ENCODE measurements around the gene HBG2. TPM values are rescaled to one million over a fixed set of nuclear protein-coding genes. Genes with fewer than 3 reads are reported as not detected.
A peak's percentile ranks its signal among the peaks of the same experiment; 100 is the strongest.

The HBG2 gene
- total RNA-seq, 1 donor from 2014 or later, result not detected

- no peak for DNase-seq (ENCODE audit: extremely low read depth, low read depth, low spot score)
These were observed 22.4 kb downstream of the HBG2 start for GRCh38 chr11:5232176-5232575.

- no peak for DNase-seq (ENCODE audit: extremely low read depth, low read depth, low spot score)
These were observed 23.5 kb downstream of the HBG2 start for GRCh38 chr11:5231111-5231510.

GRCh38 chr11:5230266-5230665 is 24.3 kb downstream of the HBG2 start:
- no peak for DNase-seq (ENCODE audit: extremely low read depth, low read depth, low spot score)

- DNase-seq (ENCODE audit: extremely low read depth, low read depth, low spot score), result no peak
These were observed 24.8 kb downstream of the HBG2 start for GRCh38 chr11:5229796-5230195.

- DNase-seq (ENCODE audit: extremely low read depth, low read depth, low spot score), result no peak
These were observed 25.2 kb downstream of the HBG2 start for GRCh38 chr11:5229356-5229755.

GRCh38 chr11:5228124-5228523 is 26.5 kb downstream of the HBG2 start:
- no peak for DNase-seq (ENCODE audit: extremely low read depth, low read depth, low spot score)

- no peak for DNase-seq (ENCODE audit: extremely low read depth, low read depth, low spot score)
These were observed 26.9 kb downstream of the HBG2 start for GRCh38 chr11:5227681-5228080.

GRCh38 chr11:5226732-5227310 is 27.8 kb downstream of the HBG2 start, which contains the start of gene HBB:
Gene HBB (minus strand): TSS chr11:5227071. CDS start chr11:5227021, 50 bp downstream.
- DNase-seq (ENCODE audit: extremely low read depth, low read depth, low spot score), result no peak

GRCh38 chr11:5225480-5225871 is 29.1 kb downstream of the HBG2 start:
- no peak for DNase-seq (ENCODE audit: extremely low read depth, low read depth, low spot score)

- no peak for DNase-seq (ENCODE audit: extremely low read depth, low read depth, low spot score)
These were observed 29.8 kb downstream of the HBG2 start for GRCh38 chr11:5224538-5225479.

GRCh38 chr11:5223686-5224085 is 30.9 kb downstream of the HBG2 start:
- DNase-seq (ENCODE audit: extremely low read depth, low read depth, low spot score), result no peak

- no peak for DNase-seq (ENCODE audit: extremely low read depth, low read depth, low spot score)
These were observed 31.4 kb downstream of the HBG2 start for GRCh38 chr11:5223146-5223545.

GRCh38 chr11:5210376-5210885 is 44.1 kb downstream of the HBG2 start:
- no peak for DNase-seq (ENCODE audit: extremely low read depth, low read depth, low spot score)

- DNase-seq (ENCODE audit: extremely low read depth, low read depth, low spot score), result peak; percentile 27
These were observed 49.8 kb downstream of the HBG2 start for GRCh38 chr11:5204787-5205186.

- no peak for DNase-seq (ENCODE audit: extremely low read depth, low read depth, low spot score)
These were observed 51.2 kb downstream of the HBG2 start for GRCh38 chr11:5203366-5203765.

Other genes with a start within 250 kb of the HBG2 start
- not detected in 2 replicates for gene OR52J3, start 208.3 kb downstream of the HBG2 start, total RNA-seq
- gene OR52E2, start 195.2 kb downstream of the HBG2 start, total RNA-seq, result not detected in 2 replicates
- gene OR52E1, start 185.2 kb downstream of the HBG2 start, total RNA-seq, result not detected in 2 replicates
- not detected in 2 replicates for gene OR52A5, start 116.4 kb downstream of the HBG2 start, total RNA-seq
- not detected in 2 replicates for gene OR52A1, start 100.0 kb downstream of the HBG2 start, total RNA-seq
- not detected in 2 replicates for gene OR51V1, start 54.1 kb downstream of the HBG2 start, total RNA-seq
- gene HBB, start 27.7 kb downstream of the HBG2 start, total RNA-seq, result not detected in 2 replicates
- gene HBD, start 20.3 kb downstream of the HBG2 start, total RNA-seq, result not detected in 2 replicates
- not detected in 2 replicates for gene HBG1, start 4.9 kb downstream of the HBG2 start, total RNA-seq
- not detected in 2 replicates for gene HBE1, start 15.2 kb upstream of the HBG2 start, total RNA-seq
- gene OR51B4, start 47.2 kb upstream of the HBG2 start, total RNA-seq, result not detected in 2 replicates
- not detected in 2 replicates for gene OR51B2, start 69.5 kb upstream of the HBG2 start, total RNA-seq
- not detected in 2 replicates for gene OR51B5, start 88.7 kb upstream of the HBG2 start, total RNA-seq
- not detected in 2 replicates for gene OR51B6, start 96.7 kb upstream of the HBG2 start, total RNA-seq
- gene OR51M1, start 129.0 kb upstream of the HBG2 start, total RNA-seq, result not detected in 2 replicates
- not detected in 2 replicates for gene OR51Q1, start 167.3 kb upstream of the HBG2 start, total RNA-seq
- not detected in 2 replicates for gene OR51I1, start 186.7 kb upstream of the HBG2 start, total RNA-seq
- gene OR51I2, start 194.5 kb upstream of the HBG2 start, total RNA-seq, result not detected in 2 replicates
- gene OR52D1, start 233.9 kb upstream of the HBG2 start, total RNA-seq, result not detected in 2 replicates

All from glomerular endothelial cell (primary cell).